K562 (cell line): ENCODE data around the gene ADGRL3. TPM values are rescaled to one million over a fixed set of nuclear protein-coding genes. Genes with fewer than 3 reads are reported as not detected.

Source experiments
- ATAC-seq: fragments of 200-7000 bp; cut with Tn5 transposase; 3 replicates; pipeline ENCODE4 v1.9.1; 2020; ENCODE audit warnings: moderate library complexity
- BruUV-seq: library from RNA; stranded (reverse); fragments of 400-500 nt; replicated peaks from 2 replicates; lab custom pipeline; 2021; lab: Mats Ljungman, UMichigan
- CTCF ChIA-PET: fragments of 300-600 bp; formaldehyde crosslinking; extraction: SDS; loops from one replicate; lab custom pipeline; 2021; ENCODE audit warnings: low intra/inter-chr PET ratio; lab: Yijun Ruan, JAX
- POLR2A ChIA-PET: fragments of 300-600, 350-650 bp; sonication (Branson Sonifier 250); formaldehyde crosslinking; extraction: SDS; loops from one replicate; lab custom pipeline; 2021; ENCODE audit warnings: antibody characterized with exemption, inconsistent platforms; lab: Yijun Ruan, JAX
- DNase-seq, 4 experiments: peaks; one replicate each; pipeline versions ENCODE4 v3.0.0 to v3.0.0-alpha.2; 2011 to 2018; ENCODE audit warnings: low spot score in 3 of 4, mixed read lengths in 3 of 4; ENCODE audit errors: extremely low read depth in 1 of 4
- FAIRE-seq: peaks from 2 replicates; lab custom pipeline; 2011; peaks lifted over from hg19 to GRCh38; lab: Jason Lieb, UNC
- H2AFZ ChIP-seq: 2 replicates; pipeline ENCODE4 v1.6.0; 2011; ENCODE audit warnings: low read depth, low read length, control low read depth, inconsistent platforms
- H3K27ac ChIP-seq: fragments of 200-600 bp; 3 replicates; pipeline ENCODE4 v1.8.0; 2011; ENCODE audit warnings: low read depth, mild to moderate bottlenecking, control low read depth, inconsistent platforms, low read length, moderate library complexity, mixed read lengths; ENCODE audit errors: extremely low read depth
- H3K27me3 ChIP-seq, 2 experiments: fragments of 300-600 bp in 1 of 2; 2 replicates in 1 of 2; 3 replicates in 1 of 2; pipeline versions ENCODE4 v1.6.0 to v1.8.0; 2011; ENCODE audit warnings: inconsistent platforms in 2 of 2, low read length in 2 of 2, mild to moderate bottlenecking in 1 of 2, mixed read lengths in 1 of 2, moderate library complexity in 1 of 2; ENCODE audit not compliant: control insufficient read depth in 2 of 2, insufficient read depth in 2 of 2
- H3K36me3 ChIP-seq: fragments of 300-600 bp; 3 replicates; pipeline ENCODE4 v1.8.0; 2011; ENCODE audit warnings: mild to moderate bottlenecking, low read length, inconsistent platforms; ENCODE audit not compliant: control insufficient read depth, insufficient read depth
- H3K4me1 ChIP-seq, 2 experiments: fragments of 200-600 bp in 1 of 2; replicated peaks in 1 of 2; 2 replicates in 1 of 2; 3 replicates in 1 of 2; pipeline versions ENCODE4 v1.5.1 to v1.8.0; 2011; ENCODE audit warnings: inconsistent platforms in 2 of 2, low read length in 2 of 2, mild to moderate bottlenecking in 1 of 2, mixed read lengths in 1 of 2, moderate library complexity in 1 of 2; ENCODE audit not compliant: control insufficient read depth in 2 of 2, insufficient read depth in 2 of 2
- H3K4me2 ChIP-seq: 2 replicates; pipeline ENCODE4 v1.6.1; 2011; ENCODE audit warnings: low read length, control low read depth, inconsistent platforms, mixed read lengths; ENCODE audit not compliant: insufficient read depth
- H3K4me3 ChIP-seq: fragments of 200-600 bp; sonication (generic), shearing (Covaris generic); 2 replicates; pipeline ENCODE4 v1.5.1; 2016; ENCODE audit warnings: control low read depth, inconsistent platforms
- H3K79me2 ChIP-seq: fragments of 200-600 bp; 3 replicates; pipeline ENCODE4 v1.8.0; 2011; ENCODE audit warnings: low read length, inconsistent platforms; ENCODE audit not compliant: control insufficient read depth, insufficient read depth
- H3K9ac ChIP-seq, 2 experiments: 2 replicates each; pipeline versions ENCODE4 v1.6.0 to v1.6.1; 2011; ENCODE audit warnings: low read depth in 2 of 2, low read length in 2 of 2, control low read depth in 1 of 2, inconsistent platforms in 1 of 2, mild to moderate bottlenecking in 1 of 2, mixed read lengths in 1 of 2; ENCODE audit not compliant: insufficient read depth in 1 of 2
- H3K9me1 ChIP-seq: one replicate; pipeline ENCODE4 v1.6.0; 2011; ENCODE audit warnings: inconsistent platforms, mild to moderate bottlenecking, low read length, moderate library complexity; ENCODE audit not compliant: control insufficient read depth, insufficient read depth
- H3K9me3 ChIP-seq: replicated peaks from 2 replicates; pipeline ENCODE4 v1.5.1; 2011; ENCODE audit warnings: low read depth, low read length, inconsistent platforms; ENCODE audit not compliant: control insufficient read depth, insufficient read depth
- H4K20me1 ChIP-seq: replicated peaks from 2 replicates; pipeline ENCODE4 v1.6.1; 2011; ENCODE audit warnings: low read length, inconsistent platforms, mixed read lengths; ENCODE audit not compliant: control insufficient read depth, insufficient read depth
- BACH1 ChIP-seq: fragments of 200-800 bp; sonication (Bioruptor generic); IDR thresholded peaks from 2 replicates; pipeline ENCODE4 v1.6.1; 2016; ENCODE audit warnings: missing genetic modification characterization, missing compliant biosample characterization
- FOXA1 ChIP-seq: fragments of 450-650 bp; IDR thresholded peaks from 2 replicates; pipeline ENCODE4 v1.6.1; 2016; ENCODE audit warnings: mild to moderate bottlenecking, borderline replicate concordance
- GTF2A2 ChIP-seq: IDR thresholded peaks from 2 replicates; pipeline ENCODE4 v1.6.1; 2016; ENCODE audit warnings: mild to moderate bottlenecking, missing genetic modification characterization, missing compliant biosample characterization
- LARP7 ChIP-seq: fragments of 450-650 bp; IDR thresholded peaks from 2 replicates; pipeline ENCODE4 v1.6.1; 2016
- MAZ ChIP-seq, 2 experiments: fragments of 450-650 bp in 1 of 2; sonication (generic) in 1 of 2; formaldehyde crosslinking; IDR thresholded peaks in 1 of 2; conservative IDR thresholded peaks in 1 of 2; 2 replicates each; pipeline versions ENCODE4 v1.4.0 to v1.5.0; 2020; ENCODE audit warnings: mild to moderate bottlenecking in 1 of 2, missing genetic modification reagents in 1 of 2
- ZNF79 ChIP-seq: fragments of 250-450 bp; sonication (Bioruptor Pico); IDR thresholded peaks from 2 replicates; pipeline ENCODE4 v1.4.0; 2020; ENCODE audit warnings: low read depth, mild to moderate bottlenecking, moderate library complexity
- WGBS: fragments of 100-300 bp; shearing (Covaris generic); methylation state at CpG from one replicate; pipeline ENCODE4 v1.1.6; 2016; ENCODE audit warnings: low coverage, mixed read lengths; ENCODE audit not compliant: insufficient coverage; ENCODE audit errors: missing lambda C conversion rate; 5-methylcytosine and 5-hydroxymethylcytosine counted together
- in situ Hi-C: fragments of 300-500 bp; cut with MboI; formaldehyde crosslinking; loops from 4 replicates; pipeline ENCODE4 v1.15.0; 2018; ENCODE audit warnings: inconsistent platforms, mixed read lengths
- intact Hi-C: fragments of 100-400 bp; cut with micrococcal nuclease; formaldehyde crosslinking; loops from 2 replicates; pipeline ENCODE4 v1.14.2; 2022
- polyA plus RNA-seq, 8 experiments: library from polyadenylated mRNA; depleted of rRNA in 4 of 8; stranded (reverse) in 5 of 8; unstranded in 3 of 8; fragments of >200 nt; fragmentation: Nextera tagmentation in 2 of 8; fragmentation: Illumina TruSeq in 1 of 8; extraction: Ambion mirVana in 2 of 8; extraction: Trizol in 1 of 8; gene quantifications; 2 replicates each; pipeline versions ENCODE4 v1.2.1 to v1.2.3, GENCODE V29; 2011 to 2014; ENCODE audit warnings: inconsistent platforms in 1 of 8, missing spikeins in 1 of 8
- total RNA-seq, 7 experiments: library from RNA; depleted of rRNA in 6 of 7; stranded (reverse); fragments of >200 nt in 6 of 7; fragmentation: Illumina TruSeq in 2 of 7; extraction: Trizol in 2 of 7; gene quantifications; 2 replicates each; pipeline versions ENCODE4 v1.2.1 to v1.2.3, GENCODE V29; 2011 to 2021; ENCODE audit warnings: low replicate concordance in 1 of 7
- TF ChIP-seq, protein P1 (sequence below): fragments of 250-450 bp; sonication (Bioruptor Pico); IDR thresholded peaks from 2 replicates; pipeline ENCODE4 v1.4.0; 2020; ENCODE audit warnings: mild to moderate bottlenecking
- TF ChIP-seq, protein P2 (sequence below): sonication (generic); formaldehyde crosslinking; IDR thresholded peaks from 2 replicates; pipeline ENCODE4 v1.9.0; 2022; ENCODE audit warnings: mild to moderate bottlenecking, missing genetic modification reagents
- TF ChIP-seq, protein P3 (sequence below): fragments of 450-650 bp; IDR thresholded peaks from 2 replicates; pipeline ENCODE4 v1.6.1; 2017; ENCODE audit warnings: antibody characterized with exemption
- TF ChIP-seq, protein P4 (sequence below): sonication (generic); formaldehyde crosslinking; IDR thresholded peaks from 2 replicates; pipeline ENCODE4 v1.5.0; 2020; ENCODE audit warnings: missing genetic modification reagents

Gene ADGRL3
- total and polyA plus RNA-seq, 9 of the 15 experiments (the other 6 are each of a cell fraction or from before 2014, with no cell fraction given): 0.03 to 0.14 (median 0.04) TPM; not detected in 2

DNA sequence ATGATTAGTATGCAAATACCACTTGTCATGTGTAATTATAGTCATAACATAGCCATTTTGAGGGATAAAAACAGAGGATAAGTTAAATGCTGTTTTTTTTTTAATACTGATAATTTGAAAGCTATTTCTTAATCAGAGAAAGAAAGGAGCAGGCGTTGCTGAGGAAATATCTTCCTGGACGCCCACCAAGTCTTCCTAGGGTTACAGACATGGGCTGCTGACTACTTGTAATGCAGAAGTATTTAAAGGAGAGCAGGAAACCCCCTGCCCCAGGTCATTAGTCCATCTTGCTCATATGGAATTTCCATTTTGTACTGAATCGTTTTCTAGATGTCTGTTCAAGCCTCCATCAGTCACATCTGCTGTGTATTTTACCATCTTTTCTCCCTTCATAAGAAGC is 176.2 kb downstream of the ADGRL3 start (continued):
- no peak for TF ChIP-seq ZNF79 (CRISPR knock-in tag)
- TF ChIP-seq, protein P1, sequence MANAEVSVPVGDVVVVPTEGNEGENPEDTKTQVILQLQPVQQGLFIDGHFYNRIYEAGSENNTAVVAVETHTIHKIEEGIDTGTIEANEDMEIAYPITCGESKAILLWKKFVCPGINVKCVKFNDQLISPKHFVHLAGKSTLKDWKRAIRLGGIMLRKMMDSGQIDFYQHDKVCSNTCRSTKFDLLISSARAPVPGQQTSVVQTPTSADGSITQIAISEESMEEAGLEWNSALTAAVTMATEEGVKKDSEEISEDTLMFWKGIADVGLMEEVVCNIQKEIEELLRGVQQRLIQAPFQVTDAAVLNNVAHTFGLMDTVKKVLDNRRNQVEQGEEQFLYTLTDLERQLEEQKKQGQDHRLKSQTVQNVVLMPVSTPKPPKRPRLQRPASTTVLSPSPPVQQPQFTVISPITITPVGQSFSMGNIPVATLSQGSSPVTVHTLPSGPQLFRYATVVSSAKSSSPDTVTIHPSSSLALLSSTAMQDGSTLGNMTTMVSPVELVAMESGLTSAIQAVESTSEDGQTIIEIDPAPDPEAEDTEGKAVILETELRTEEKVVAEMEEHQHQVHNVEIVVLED: no peak

DNA sequence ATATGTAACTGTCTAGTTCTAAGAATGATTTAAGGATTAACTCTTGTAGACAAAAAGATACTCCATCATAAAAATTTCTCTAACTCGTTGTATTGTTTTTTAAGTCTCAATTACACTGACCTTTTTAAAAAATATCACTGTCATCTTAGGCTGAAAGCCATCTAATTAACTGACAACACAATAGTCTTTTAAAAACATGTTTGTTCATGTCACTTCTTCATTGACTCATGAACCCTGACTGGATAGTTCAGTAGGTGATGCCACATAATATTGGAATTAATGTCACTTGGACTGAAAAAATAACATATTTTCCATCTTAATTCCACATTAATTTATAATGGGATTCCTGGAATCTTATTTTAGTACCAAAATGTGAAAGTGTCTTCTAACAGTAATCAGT is 179.3 kb downstream of the ADGRL3 start:
- no peaks in the 10 kb centered on the region for H3K27me3 ChIP-seq
- H3K4me3 ChIP-seq: no peak overlapping the region
- 8% methylated on average over 1 of the region's 1 CpG for WGBS
- ATAC-seq: no peak
- no peak for FAIRE-seq
- H3K9ac ChIP-seq: no peak overlapping the region
- no peaks in the 10 kb centered on the region for H3K79me2 ChIP-seq
- H3K27ac ChIP-seq: no peak overlapping the region
- H3K9me1 ChIP-seq: no peaks in the 10 kb centered on the region
- POLR2A ChIA-PET: no interaction called here
- intact Hi-C loops: no loop called here
- H2AFZ ChIP-seq: no peak overlapping the region
- no peak for DNase-seq
- no peaks in the 10 kb centered on the region for H3K36me3 ChIP-seq
- in situ Hi-C loops: no loop called here
- H3K4me2 ChIP-seq: no peak overlapping the region
- no TSS peak for BruUV-seq
- H3K4me1 ChIP-seq: no peaks in the 10 kb centered on the region
- CTCF ChIA-PET: no interaction called here
- H3K9me3 ChIP-seq: 0 out of 2 replicates have a peak, but pooled peaks cover 2% of the 10 kb centered on the region
- no peaks in the 10 kb centered on the region for H4K20me1 ChIP-seq
- TF ChIP-seq GTF2A2 (no peak), BACH1 (tag) (no peak), MAZ (CRISPR knock-in tag; conservative IDR thresholded peaks at IDR 0.05 in 1 of 2, IDR thresholded peaks at IDR 0.05 in 1 of 2) (no peak), FOXA1 (no peak), LARP7 (no peak)
- TF ChIP-seq, protein P2, sequence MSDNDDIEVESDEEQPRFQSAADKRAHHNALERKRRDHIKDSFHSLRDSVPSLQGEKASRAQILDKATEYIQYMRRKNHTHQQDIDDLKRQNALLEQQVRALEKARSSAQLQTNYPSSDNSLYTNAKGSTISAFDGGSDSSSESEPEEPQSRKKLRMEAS (CRISPR knock-in tag): no peak
- TF ChIP-seq, protein P3, sequence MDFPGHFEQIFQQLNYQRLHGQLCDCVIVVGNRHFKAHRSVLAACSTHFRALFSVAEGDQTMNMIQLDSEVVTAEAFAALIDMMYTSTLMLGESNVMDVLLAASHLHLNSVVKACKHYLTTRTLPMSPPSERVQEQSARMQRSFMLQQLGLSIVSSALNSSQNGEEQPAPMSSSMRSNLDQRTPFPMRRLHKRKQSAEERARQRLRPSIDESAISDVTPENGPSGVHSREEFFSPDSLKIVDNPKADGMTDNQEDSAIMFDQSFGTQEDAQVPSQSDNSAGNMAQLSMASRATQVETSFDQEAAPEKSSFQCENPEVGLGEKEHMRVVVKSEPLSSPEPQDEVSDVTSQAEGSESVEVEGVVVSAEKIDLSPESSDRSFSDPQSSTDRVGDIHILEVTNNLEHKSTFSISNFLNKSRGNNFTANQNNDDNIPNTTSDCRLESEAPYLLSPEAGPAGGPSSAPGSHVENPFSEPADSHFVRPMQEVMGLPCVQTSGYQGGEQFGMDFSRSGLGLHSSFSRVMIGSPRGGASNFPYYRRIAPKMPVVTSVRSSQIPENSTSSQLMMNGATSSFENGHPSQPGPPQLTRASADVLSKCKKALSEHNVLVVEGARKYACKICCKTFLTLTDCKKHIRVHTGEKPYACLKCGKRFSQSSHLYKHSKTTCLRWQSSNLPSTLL: no peak
- TF ChIP-seq, protein P4, sequence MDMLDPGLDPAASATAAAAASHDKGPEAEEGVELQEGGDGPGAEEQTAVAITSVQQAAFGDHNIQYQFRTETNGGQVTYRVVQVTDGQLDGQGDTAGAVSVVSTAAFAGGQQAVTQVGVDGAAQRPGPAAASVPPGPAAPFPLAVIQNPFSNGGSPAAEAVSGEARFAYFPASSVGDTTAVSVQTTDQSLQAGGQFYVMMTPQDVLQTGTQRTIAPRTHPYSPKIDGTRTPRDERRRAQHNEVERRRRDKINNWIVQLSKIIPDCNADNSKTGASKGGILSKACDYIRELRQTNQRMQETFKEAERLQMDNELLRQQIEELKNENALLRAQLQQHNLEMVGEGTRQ: no peak
